KMS-11 (cell line): Measurements from ENCODE around the gene ARHGAP19.

Source experiments
- H2AFZ ChIP-seq: fragments of 200-600 bp; sonication (generic); 2 replicates; pipeline ENCODE4 v1.6.1; 2016; ENCODE audit warnings: antibody characterized with exemption, mixed run types, low read depth
- H3K27ac ChIP-seq: fragments of 200-600 bp; sonication (generic); 2 replicates; pipeline ENCODE4 v1.6.1; 2016; ENCODE audit warnings: mild to moderate bottlenecking, mixed run types
- H3K27me3 ChIP-seq: fragments of 200-600 bp; sonication (generic); 2 replicates; pipeline ENCODE4 v1.6.1; 2017; ENCODE audit warnings: mild to moderate bottlenecking, low read depth, mixed run types, moderate library complexity; ENCODE audit not compliant: insufficient read depth
- H3K36me3 ChIP-seq: fragments of 200-600 bp; sonication (generic); 2 replicates; pipeline ENCODE4 v1.6.1; 2017; ENCODE audit warnings: mild to moderate bottlenecking, mixed run types; ENCODE audit not compliant: insufficient read depth
- H3K4me1 ChIP-seq: fragments of 200-600 bp; sonication (generic); 2 replicates; pipeline ENCODE4 v1.6.1; 2016; ENCODE audit warnings: mild to moderate bottlenecking, low read depth, mixed run types; ENCODE audit not compliant: poor library complexity, severe bottlenecking
- H3K4me2 ChIP-seq: fragments of 200-600 bp; sonication (generic); 2 replicates; pipeline ENCODE4 v1.7.0; 2016; ENCODE audit warnings: mild to moderate bottlenecking, mixed run types
- H3K4me3 ChIP-seq: fragments of 200-600 bp; sonication (generic); IDR thresholded peaks from 2 replicates; pipeline ENCODE4 v1.6.1; 2017; ENCODE audit warnings: low read depth, low read length, mixed read lengths; ENCODE audit not compliant: insufficient read depth
- H3K79me2 ChIP-seq: fragments of 200-600 bp; sonication (generic); 2 replicates; pipeline ENCODE4 v1.6.1; 2016; ENCODE audit warnings: low read depth, mixed run types; ENCODE audit not compliant: insufficient read depth
- H3K9ac ChIP-seq: fragments of 200-600 bp; sonication (generic); 2 replicates; pipeline ENCODE4 v1.6.1; 2016; ENCODE audit warnings: mild to moderate bottlenecking, mixed run types
- H4K20me1 ChIP-seq: fragments of 200-600 bp; sonication (generic); 2 replicates; pipeline ENCODE4 v1.6.1; 2016; ENCODE audit warnings: mild to moderate bottlenecking, mixed run types; ENCODE audit not compliant: insufficient read depth
- TF ChIP-seq, protein P1 (sequence below): fragments of 200-600 bp; sonication (generic); conservative IDR thresholded peaks from 2 replicates; pipeline ENCODE4 v1.6.1; 2017; ENCODE audit warnings: low read depth, mild to moderate bottlenecking, antibody characterized with exemption, low read length, moderate library complexity, mixed read lengths

The ARHGAP19 gene

GRCh38 chr10:97190450-97190849 lies 102.0 kb downstream of the ARHGAP19 start:
- no peak overlapping the region for H3K4me3 ChIP-seq
- TF ChIP-seq, protein P1, sequence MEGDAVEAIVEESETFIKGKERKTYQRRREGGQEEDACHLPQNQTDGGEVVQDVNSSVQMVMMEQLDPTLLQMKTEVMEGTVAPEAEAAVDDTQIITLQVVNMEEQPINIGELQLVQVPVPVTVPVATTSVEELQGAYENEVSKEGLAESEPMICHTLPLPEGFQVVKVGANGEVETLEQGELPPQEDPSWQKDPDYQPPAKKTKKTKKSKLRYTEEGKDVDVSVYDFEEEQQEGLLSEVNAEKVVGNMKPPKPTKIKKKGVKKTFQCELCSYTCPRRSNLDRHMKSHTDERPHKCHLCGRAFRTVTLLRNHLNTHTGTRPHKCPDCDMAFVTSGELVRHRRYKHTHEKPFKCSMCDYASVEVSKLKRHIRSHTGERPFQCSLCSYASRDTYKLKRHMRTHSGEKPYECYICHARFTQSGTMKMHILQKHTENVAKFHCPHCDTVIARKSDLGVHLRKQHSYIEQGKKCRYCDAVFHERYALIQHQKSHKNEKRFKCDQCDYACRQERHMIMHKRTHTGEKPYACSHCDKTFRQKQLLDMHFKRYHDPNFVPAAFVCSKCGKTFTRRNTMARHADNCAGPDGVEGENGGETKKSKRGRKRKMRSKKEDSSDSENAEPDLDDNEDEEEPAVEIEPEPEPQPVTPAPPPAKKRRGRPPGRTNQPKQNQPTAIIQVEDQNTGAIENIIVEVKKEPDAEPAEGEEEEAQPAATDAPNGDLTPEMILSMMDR: no peak
- H3K9ac ChIP-seq: no peak overlapping the region
- H3K27ac ChIP-seq: no peak overlapping the region
- peaks cover 2% of the 10 kb centered on the region for H3K4me1 ChIP-seq
- H3K27me3 ChIP-seq: no peaks in the 10 kb centered on the region
- H2AFZ ChIP-seq: no peak overlapping the region
- no peaks in the 10 kb centered on the region for H3K36me3 ChIP-seq
- H3K4me2 ChIP-seq: no peak overlapping the region
- no peaks in the 10 kb centered on the region for H4K20me1 ChIP-seq
- H3K79me2 ChIP-seq: no peaks in the 10 kb centered on the region

- no peaks in the 10 kb centered on the region for H3K36me3 ChIP-seq
- H4K20me1 ChIP-seq: no peaks in the 10 kb centered on the region
- no peaks in the 10 kb centered on the region; the same call in 1 of the 2 replicates for H3K79me2 ChIP-seq
- TF ChIP-seq, protein P1: no peak
- H3K9ac ChIP-seq: no peak overlapping the region
- no peak overlapping the region for H3K4me2 ChIP-seq
- H3K27ac ChIP-seq: no peak overlapping the region
- H3K4me3 ChIP-seq: no peak overlapping the region
- H3K27me3 ChIP-seq: no peaks in the 10 kb centered on the region
- peaks cover 5% of the 10 kb centered on the region for H3K4me1 ChIP-seq
- no peak overlapping the region for H2AFZ ChIP-seq
These were observed 104.2 kb downstream of the ARHGAP19 start for GRCh38 chr10:97188261-97188711.

GRCh38 chr10:97186911-97187310 lies 105.5 kb downstream of the ARHGAP19 start:
- no peaks in the 10 kb centered on the region for H4K20me1 ChIP-seq
- TF ChIP-seq, protein P1: no peak
- no peak overlapping the region for H3K4me3 ChIP-seq
- H3K36me3 ChIP-seq: no peaks in the 10 kb centered on the region
- no peak overlapping the region for H2AFZ ChIP-seq
- H3K4me1 ChIP-seq: peaks cover 16% of the 10 kb centered on the region
- H3K27me3 ChIP-seq: no peaks in the 10 kb centered on the region
- no peak overlapping the region for H3K4me2 ChIP-seq
- H3K9ac ChIP-seq: no peak overlapping the region
- no peaks in the 10 kb centered on the region; the same call in 1 of the 2 replicates for H3K79me2 ChIP-seq
- no peak overlapping the region for H3K27ac ChIP-seq

DNA sequence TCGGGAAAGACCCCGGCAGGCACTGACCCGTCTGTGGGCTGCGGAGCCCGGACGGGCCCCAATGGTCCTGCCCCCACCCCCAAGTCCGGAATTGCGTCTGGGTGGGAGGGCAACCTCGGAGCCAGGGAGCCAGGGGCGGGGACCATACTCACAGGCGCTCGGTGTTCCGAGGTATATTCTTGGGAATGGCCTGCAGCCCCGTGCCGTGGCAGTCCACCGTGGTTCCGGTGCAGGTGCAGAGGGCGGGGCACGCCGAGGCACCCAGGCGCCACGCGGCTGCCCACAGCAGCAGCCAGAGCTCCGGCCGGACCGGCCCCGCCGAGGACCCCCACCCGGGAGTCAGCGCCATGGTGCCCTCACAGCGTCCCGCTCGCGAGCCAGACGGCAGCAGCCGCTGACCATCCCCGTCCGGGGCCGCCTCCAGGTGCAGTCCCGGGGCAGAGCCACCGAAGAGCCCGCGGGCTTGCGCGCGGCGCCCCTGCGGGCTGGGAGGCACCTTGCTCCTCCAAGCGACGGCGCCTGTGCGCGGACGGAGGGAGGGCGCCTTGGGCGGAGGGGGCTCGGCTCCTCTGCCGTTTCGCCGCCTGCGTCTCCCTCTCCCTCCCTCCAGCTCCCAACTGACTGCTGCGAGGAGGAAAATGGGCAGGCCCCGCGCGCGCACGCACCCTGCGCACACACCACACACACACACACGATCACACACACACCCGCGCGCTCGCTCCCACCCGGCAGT lies 106.9 kb downstream of the ARHGAP19 start, which contains the start of gene SLIT1:
SLIT1 (minus strand) TSS at position 634 of the 733 bp plus-strand sequence; CDS start at position 349, 285 bp downstream.
- TF ChIP-seq, protein P1: no peak
- Histone ChIP-seq H2AFZ (peak within 1 kb of the TSS; percentile 47; the same call in 1 of the 2 replicates), H3K36me3 (no peaks in the 10 kb centered on the region), H3K27ac (no peak within 1 kb of the TSS; the same call in 1 of the 2 replicates), H3K9ac (peak within 1 kb of the TSS; percentile 58; the same call in 1 of the 2 replicates), H3K4me2 (peak within 1 kb of the TSS; percentile 55; the same call in 1 of the 2 replicates), H3K4me3 (no peak within 1 kb of the TSS), H3K4me1 (peaks cover 16% of the 10 kb centered on the region), H4K20me1 (no peaks in the 10 kb centered on the region), H3K79me2 (peaks cover 4% of the 10 kb centered on the region; the same call in 1 of the 2 replicates), H3K27me3 (no peaks in the 10 kb centered on the region)
